Measurements from ENCODE around the gene ARSJ.
"Not testable (repeated sequence)": the region's sequence is repeated elsewhere in the genome, so short reads cannot be mapped to it uniquely, and the experiment has no call there.

Gene ARSJ

GRCh38 chr4:113955411-113955810 is 24.0 kb downstream of the ARSJ start:
- DNase-seq: no peak

- DNase-seq: no peak
Measured at GRCh38 chr4:113953888-113954287, 25.6 kb downstream of the ARSJ start.

GRCh38 chr4:113952452-113953029 is 26.9 kb downstream of the ARSJ start:
- DNase-seq: no peak

GRCh38 chr4:113951263-113951662 is 28.2 kb downstream of the ARSJ start:
- no peak for DNase-seq

GRCh38 chr4:113950207-113950606 is 29.2 kb downstream of the ARSJ start:
- DNase-seq: no peak

GRCh38 chr4:113947484-113947883 is 32.0 kb downstream of the ARSJ start:
- DNase-seq: no peak

- no peak for DNase-seq
Measured at GRCh38 chr4:113945906-113946305, 33.5 kb downstream of the ARSJ start.

- DNase-seq: no peak
Measured at GRCh38 chr4:113943863-113944262, 35.6 kb downstream of the ARSJ start.

- no peak for DNase-seq
Measured at GRCh38 chr4:113943085-113943484, 36.4 kb downstream of the ARSJ start.

- no peak for DNase-seq
Measured at GRCh38 chr4:113941836-113942235, 37.6 kb downstream of the ARSJ start.

- DNase-seq: not testable (repeated sequence)
Measured at GRCh38 chr4:113940103-113940502, 39.3 kb downstream of the ARSJ start.

- no peak for DNase-seq
Measured at GRCh38 chr4:113935190-113935589, 44.3 kb downstream of the ARSJ start.

GRCh38 chr4:113924706-113925105 is 54.7 kb downstream of the ARSJ start:
- not testable (repeated sequence) for DNase-seq

- DNase-seq: no peak
Measured at GRCh38 chr4:113921089-113921794, 58.2 kb downstream of the ARSJ start.

GRCh38 chr4:113919611-113920010 is 59.8 kb downstream of the ARSJ start:
- no peak for DNase-seq

- DNase-seq: no peak
Measured at GRCh38 chr4:113919145-113919544, 60.3 kb downstream of the ARSJ start.

GRCh38 chr4:113908829-113909228 is 70.6 kb downstream of the ARSJ start:
- no peak for DNase-seq

GRCh38 chr4:113907559-113907958 is 71.9 kb downstream of the ARSJ start:
- DNase-seq: no peak

- no peak for DNase-seq
Measured at GRCh38 chr4:113905301-113905700, 74.1 kb downstream of the ARSJ start.

GRCh38 chr4:113904877-113905276 is 74.6 kb downstream of the ARSJ start:
- DNase-seq: no peak

GRCh38 chr4:113901994-113902787 is 77.3 kb downstream of the ARSJ start:
- no peak for DNase-seq

GRCh38 chr4:113899271-113900070 is 80.0 kb downstream of the ARSJ start:
- DNase-seq: no peak

- no peak for DNase-seq
Measured at GRCh38 chr4:113893546-113893945, 85.9 kb downstream of the ARSJ start.
